Stimulated activated CD4-positive, alpha-beta T cell treated with anti-CD3 and anti-CD28 coated beads, Interleukin-4, amount 100 ng/mL, for 48 hours (primary cell): Measurements from ENCODE around the gene ZNF181.

Experiments
- DNase-seq, 2 donors: peaks; one replicate each; pipeline ENCODE4 v3.0.0-alpha.2; 2020; ENCODE audit warnings: low read depth in 2 of 2

ZNF181 gene

GRCh38 chr19:34759218-34759917 lies 25.3 kb downstream of the ZNF181 start:
- no peak for DNase-seq

DNA sequence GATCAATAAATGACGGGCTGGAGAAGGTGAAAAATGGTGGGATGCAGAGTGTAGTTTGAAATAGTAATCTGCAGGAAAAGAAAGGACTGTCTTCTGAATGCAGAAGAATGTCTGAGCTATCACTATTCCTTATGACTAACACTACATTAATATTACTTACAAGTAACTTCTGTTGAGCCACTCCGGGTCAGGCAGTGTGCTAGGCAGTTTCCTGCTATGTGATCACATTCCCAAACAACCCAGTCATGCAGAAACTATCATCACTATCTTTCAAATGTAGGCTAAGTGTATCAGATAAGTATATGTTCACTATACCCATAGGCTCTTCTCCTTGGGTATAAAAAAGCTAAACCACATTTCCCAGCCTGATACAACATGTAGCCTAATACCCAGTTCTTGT lies 32.3 kb downstream of the ZNF181 start:
- DNase-seq: no peak

- no peak for DNase-seq
Observed at GRCh38 chr19:34767951-34768350, 33.9 kb downstream of the ZNF181 start.

GRCh38 chr19:34772697-34773554 lies 38.9 kb downstream of the ZNF181 start, which contains the start of gene ZNF599:
ZNF599 (minus strand) TSS chr19:34773215; CDS start chr19:34772841, 374 bp downstream.
- peak; percentile 84 to 88 for DNase-seq

DNA sequence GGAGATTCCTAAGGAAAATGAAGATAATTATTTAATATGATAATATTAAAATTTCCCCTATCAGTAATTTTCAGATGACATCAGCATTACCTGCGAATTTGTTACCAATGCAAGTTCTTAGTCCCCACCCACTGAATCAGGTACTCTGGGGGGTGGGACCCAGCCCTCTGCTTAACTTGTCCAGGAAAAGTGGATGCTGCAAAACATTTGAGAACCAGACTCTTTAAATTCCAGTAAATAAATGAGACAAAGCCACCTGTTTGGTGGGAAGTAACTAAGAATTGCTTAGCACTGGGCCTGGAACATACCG lies 39.5 kb downstream of the ZNF181 start:
- DNase-seq: no peak

DNA sequence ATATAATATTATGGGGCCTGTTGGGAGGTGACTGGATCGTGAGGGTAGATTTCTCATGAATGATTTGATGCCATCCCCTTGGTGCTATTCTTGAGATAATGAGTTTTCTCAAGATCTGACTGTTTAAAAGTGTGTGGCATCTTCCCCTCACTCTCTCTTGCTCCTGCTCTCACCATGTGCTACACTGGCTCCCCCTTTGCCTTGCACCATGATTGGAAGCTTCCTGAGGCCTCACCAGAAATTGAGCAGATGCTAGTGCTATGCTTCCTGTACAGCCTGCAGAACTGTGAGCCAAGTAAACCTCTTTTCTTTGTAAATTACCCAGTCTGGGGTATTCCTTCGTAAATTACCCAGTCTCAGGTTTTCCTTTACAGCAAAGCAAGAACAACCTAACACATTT lies 40.8 kb downstream of the ZNF181 start:
- no peak for DNase-seq

DNA sequence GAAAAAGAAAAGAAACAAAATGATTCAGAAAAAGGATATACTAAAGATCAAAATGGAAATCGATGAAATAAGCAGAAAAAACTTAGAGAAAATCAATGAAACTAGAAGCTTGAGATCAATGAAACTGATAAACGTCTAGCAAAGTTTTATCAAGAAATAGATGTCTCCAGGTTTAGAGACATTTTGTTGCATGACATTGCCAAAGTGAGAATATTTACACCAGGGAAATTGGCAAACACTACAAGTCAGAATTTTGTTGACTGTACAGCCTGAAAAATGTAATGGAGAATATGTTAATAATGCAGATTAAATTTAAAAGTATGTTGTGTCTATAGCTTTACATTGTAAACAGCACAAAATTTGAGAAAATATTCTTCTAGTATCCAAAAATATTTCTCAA lies 44.3 kb downstream of the ZNF181 start:
- DNase-seq: no peak

DNA sequence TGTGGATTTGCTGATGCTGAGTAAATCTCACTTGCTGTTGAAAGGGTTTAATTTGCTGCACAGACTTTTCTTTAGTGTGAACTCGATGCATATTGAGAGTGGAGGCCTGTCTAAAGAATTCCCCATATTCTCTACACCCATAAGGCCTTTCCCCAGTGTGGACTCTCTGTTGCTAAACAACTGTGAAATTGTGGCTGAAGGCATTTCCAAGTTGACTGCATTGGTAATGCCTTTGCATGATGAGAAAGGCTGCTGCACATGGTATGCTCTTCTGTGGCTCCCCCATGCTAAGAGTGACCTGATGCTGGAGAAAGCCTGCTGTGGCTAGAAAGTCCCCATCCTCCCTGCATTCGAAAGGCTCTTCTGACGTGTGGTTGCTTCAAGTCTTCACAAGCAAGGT lies 45.6 kb downstream of the ZNF181 start:
- DNase-seq: no peak

DNA sequence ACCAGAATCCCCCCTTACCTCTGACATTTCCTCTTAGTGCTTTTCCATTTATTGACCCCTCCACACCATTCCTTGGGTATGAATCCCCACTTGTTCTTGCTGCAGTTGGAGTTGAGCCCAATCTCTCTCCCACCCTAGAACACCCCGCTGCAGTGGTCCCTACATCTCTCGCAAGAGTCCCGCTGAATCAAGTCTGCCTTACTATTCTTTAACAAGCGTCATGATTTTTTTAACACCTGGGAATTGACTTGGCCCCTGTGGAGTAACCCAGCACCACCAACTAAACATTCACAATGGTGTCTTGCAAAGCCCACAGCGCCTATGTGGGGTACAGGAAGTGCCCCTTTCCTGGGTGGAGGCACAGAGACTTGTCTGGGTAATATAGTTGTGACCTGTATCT lies 52.2 kb downstream of the ZNF181 start:
- no peak for DNase-seq

DNA sequence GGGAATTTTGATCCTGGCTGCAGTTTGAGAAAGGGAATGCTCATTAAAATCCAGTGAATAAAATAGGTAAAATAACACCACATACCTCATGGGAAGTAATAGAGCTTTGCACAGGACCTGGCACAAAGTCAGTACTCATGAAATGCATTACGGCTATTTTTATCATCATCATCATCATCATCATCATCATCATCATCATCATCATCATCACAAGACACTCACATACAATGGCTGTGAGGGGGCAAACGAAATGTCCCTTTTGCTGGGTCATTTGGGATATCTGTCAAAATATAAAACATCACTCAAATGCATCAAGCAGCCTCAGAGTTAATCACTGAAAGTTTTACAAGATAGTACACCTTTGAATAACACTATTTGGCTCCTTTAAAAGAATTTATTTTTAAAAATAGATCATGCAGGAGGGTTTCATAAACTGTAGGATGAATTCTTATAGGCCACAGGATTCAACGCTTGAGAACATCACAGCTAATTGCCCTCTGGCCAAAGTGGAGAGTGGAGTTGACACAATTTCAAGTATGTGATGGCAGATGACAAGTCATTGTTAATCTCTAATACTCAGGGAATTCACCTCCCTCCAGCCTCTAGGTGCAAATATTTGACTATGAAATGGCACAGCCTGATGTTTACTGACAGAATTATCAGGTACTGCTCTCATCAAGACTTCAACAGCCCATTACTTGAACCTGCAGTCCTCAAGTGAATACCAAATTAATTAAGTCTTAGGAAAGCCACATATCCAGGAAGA lies 53.2 kb downstream of the ZNF181 start:
- no peak for DNase-seq

GRCh38 chr19:34788074-34788473 lies 54.0 kb downstream of the ZNF181 start:
- DNase-seq: no peak

DNA sequence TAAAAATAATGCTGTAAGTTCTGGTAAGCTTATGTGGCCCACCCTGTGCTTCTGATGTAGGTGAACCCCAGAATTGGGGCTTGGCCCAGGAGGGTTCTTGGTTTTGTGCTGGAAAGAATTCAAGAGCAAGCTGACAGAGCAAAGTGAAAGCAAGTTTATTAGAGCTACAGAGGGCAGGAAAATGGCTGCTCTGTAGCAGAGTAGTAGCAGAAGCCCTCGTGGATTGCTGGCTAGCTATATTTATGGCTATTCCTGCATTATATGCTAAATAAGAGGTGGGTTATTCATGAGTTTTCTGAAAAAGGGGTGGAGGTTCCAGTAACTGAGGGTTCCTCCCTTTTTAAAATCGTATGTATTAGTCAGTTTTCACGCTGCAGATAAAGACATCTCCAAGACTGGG lies 59.5 kb downstream of the ZNF181 start:
- DNase-seq: no peak

DNA sequence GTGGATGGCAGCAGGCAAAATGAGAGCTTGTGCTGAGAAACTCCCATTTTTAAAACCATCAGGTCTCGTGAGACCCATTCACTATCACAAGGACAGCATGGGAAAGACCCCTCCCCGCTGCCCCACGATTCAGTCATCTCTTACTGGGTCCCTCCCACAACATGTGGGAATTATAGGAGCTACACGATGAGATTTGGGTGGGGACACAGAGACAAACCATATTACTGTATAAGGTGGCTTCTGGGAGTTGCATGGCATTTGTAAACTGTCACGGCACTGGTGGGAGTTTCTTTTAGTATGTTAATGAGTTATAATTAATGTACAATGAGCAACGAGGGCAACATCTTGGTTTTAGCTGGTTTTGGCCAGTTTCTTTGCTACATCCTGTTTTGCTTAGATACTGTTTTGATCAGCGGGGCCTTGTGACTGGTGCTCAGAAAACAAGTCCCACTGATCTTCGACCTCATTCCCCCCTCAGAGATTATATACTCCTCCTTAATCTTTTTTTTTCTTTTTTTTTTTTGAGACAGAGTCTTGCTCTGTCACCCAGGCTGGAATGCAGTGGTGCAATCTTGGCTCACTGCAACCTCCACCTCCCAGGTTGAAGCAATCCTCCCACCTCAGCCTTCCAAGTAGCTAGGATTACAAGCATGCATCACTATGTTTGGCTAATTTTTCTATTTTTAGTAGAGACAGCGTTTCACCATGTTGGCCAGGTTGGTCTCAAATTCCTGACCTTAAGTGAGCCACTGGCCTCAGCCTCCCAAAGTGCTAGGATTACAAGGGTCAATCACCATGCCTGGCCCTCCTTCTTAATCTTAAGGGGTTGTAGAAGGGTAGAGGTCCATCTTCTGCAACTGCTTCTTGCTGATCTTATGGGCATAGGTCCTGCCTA lies 60.3 kb downstream of the ZNF181 start:
- DNase-seq: no peak
